ENCODE measurements around the gene MRPL21.

DNA sequence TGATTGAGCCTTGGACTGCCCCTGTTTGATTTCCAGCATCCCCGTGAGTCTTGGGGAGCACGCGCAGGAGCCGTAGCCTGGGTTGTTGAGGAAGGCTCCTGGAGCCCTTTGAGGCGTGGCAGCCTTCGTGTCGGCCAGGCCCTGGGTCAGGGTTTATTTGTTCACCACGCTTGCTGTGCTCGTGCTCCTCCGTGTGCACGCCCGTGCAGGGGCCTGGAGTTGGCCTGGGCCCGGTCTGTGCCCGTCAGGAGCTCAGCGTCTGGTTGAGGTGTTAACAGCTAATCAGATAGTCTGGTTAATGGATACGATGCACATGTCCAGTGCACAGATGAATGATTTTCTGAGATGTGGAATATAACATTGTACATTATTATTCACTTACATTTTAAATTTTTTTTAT is 8.1 kb upstream of the MRPL21 start:
- TF ChIP-seq CTCF (IDR thresholded peaks at IDR 0.05) (no peak), POLR2AphosphoS5 (IDR thresholded peaks at IDR 0.05) (no peak), POLR2A (IDR thresholded peaks at IDR 0.05) (no peak)

Measured in upper lobe of left lung (tissue), 4 donors.